Parietal lobe (tissue), 1 donor: ENCODE data around the gene AARS2. TPM values are rescaled to one million over a fixed set of nuclear protein-coding genes. Genes with fewer than 3 reads are reported as not detected.

Experiments used
- total RNA-seq: library from RNA; depleted of rRNA; stranded (reverse); fragments of >200 nt; gene quantifications from one replicate; pipeline ENCODE4 v1.2.3, GENCODE V29; 2014

Gene AARS2
- total RNA-seq = 20.0 TPM

DNA sequence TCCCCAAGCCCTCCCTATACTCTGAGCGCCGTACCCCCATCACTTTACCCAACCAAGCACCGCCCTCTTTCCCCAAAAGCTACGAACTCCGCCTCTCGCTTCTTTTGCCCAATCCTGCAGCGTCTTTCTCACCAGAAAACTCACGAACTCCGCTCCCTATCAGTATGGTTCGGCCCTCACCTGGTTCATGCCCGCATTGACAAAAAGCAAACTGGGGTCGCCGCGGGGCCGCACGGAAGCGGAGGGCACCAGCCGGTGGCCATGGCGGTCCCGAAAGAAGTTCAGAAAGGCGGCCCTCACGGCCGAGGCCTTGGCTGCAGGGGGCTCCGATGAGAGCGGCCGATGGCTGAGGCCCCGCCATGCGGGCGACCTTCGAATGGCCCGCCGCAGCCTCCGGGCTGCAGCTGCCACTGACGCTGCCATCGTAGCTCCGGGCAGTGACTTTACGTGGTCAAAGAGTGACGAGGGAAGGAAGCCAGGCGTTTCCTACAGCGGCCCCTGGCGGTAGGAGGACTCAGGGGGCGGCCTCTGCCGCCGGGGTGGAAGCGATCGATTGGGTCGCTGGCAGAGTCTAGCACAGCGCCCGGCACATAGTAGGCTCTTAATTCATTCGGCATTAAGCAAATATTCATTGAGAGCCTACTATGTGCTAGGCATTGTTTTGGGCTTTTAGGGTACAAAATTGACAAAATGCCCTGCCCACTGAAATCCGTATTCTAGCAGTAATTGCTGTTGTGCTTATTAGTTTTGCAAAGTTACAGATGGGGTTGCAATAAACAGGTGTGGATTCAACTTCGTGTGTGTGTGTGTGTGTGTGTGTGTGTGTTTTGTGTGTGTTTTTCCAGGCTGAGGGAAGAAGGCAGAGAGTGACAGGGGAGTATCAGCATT is at the start of gene AARS2:
Gene AARS2, minus strand, starts transcription at position 447 of the 888 bp plus-strand sequence. Its CDS starts 24 bp downstream, at position 423.

DNA sequence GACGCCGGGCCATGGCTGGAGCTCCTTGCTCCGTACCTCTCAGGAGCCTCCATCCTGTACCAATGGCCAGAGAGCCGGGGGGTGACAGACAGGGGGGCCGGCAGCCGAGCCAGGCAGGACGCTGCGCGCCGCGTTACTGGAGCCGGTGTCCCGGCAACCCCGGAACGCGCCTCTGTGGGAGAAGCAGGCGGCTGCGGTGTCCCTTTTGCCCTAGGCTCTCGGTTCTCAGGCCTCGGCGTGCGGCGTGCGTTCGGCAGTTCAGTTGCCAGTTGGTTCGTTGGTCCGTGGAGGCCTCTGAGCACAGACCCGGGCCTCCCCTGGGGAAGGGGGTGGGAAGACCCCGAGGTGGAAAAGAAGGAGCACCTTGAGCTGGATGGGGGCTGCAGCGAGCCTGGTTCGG is 29.3 kb upstream of the AARS2 start, which contains the start of gene SPATS1:
Gene SPATS1, plus strand, starts transcription at position 162 of the 400 bp plus-strand sequence. CDS start 446 bp downstream, outside the sequence.

DNA sequence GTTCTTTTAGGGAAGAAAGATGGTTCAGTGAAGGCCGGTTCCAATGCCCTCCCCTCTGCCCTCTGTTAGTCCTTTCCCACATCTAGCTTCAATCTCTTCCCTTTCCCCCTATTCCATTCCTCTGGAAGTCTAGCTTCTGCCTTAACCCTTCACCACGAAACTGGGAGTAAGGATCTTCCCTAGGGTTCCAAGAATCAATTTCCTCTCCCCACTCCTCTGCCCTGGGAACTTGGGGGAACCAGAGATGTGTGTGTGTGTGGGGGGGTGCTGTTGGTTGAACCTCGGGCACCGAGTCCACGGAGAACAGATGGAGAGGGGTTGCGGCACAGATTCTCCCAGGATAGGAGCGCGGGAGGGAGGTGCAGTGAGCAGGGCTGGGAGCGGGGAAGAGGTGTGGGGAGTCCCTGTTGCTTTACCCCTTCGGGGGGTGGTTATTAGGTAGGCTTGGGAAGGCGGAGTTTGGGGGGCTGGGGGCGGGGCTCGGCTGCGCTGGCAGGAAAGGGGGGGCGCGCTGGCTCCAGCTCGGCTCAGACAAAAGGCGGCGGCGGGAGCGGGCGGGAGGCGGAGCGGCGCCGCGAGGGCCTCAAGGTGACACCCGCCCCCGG is 43.1 kb downstream of the AARS2 start, which contains the start of gene TMEM151B:
Gene TMEM151B, plus strand, starts transcription at position 530 of the 605 bp plus-strand sequence. CDS start 293 bp downstream, outside the sequence.

DNA sequence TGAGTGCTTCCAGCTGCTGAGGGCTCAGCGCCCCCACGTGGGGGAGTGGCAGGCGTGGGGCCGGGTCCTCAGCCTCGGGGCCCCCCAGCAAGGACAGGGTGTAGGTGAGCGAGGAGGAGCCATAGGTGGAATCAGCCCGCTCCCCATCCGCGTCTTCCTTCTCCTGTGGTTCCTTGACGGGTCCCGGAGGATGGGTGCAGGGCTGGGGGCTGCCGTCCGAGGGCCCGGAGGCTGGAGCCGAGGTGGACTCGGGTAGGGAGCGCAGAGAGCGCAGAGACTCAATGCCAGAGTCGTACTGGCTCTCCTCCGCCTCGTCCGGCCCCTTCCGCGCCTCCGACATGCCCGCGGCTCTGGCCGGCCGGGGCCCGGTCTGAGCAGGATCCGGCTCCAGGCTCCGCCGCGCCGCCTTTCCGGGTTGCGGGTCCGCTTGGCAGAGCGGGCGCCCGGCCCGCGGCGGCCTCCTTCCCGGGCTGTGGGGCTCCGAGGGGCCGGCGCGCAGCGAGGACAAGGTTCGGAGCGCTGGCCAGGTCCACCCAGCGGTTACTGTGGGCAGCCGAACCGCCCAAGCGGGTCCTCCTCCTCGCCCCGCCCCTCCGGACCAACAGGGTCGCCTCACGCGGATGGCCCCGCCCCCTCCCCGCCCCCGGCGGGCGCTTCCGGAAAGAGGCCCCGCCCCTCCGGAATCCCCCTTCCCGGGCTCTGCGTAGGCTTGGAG is 48.0 kb downstream of the AARS2 start, which contains the start of gene NFKBIE:
Gene NFKBIE, minus strand, starts transcription at position 545 of the 715 bp plus-strand sequence. Its CDS starts 205 bp downstream, at position 340.

DNA sequence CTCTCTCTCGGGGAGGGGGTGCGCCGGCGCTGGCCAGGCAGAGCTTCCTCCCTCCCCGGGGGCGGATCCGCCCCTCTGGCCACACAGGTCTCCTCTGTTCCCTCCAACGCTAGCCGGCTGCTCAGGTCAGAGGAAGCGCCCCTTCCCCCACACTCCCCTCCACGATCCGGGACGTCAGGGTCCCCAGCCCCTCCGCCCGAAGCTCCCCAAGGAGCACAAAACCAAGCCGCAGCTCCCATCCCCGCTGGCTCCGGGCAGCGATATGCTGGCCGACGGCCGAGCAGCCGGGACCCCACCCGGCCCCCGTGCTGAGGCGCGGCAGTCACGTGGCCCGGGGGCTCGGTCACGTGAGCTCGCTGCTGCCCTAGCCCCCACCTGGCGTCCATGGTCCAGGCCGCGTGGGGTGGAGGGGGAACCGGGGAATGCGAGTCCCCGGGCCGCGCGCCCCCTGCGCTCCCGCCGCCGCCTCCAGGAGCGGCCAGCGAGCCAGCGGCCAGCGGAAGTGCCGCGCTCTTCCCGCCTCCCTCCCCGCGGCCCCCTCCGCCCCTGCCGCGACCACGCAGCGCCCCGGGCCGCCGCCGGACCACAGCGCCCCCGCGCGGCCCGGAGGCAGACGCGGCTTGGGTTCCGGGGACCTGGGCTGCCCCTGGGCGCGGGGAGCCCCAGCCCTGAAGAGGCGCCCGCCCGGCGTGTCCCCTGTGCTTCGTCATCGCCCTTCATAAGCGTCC is 56.0 kb downstream of the AARS2 start, which contains the start of gene SLC35B2:
Gene SLC35B2, minus strand, starts transcription at position 504 of the 728 bp plus-strand sequence. Its CDS starts 118 bp downstream, at position 386.

Other genes with a start within 250 kb of the AARS2 start
- gene MRPL14, start 185.9 kb downstream of the AARS2 start, total RNA-seq = 30.7 TPM
- 47.6 TPM for gene TMEM63B, start 185.8 kb downstream of the AARS2 start, total RNA-seq
- gene CAPN11, start 154.5 kb downstream of the AARS2 start, total RNA-seq = not detected
- not detected for gene MYMX, start 96.4 kb downstream of the AARS2 start, total RNA-seq
- 10.0 TPM for gene SLC29A1, start 89.8 kb downstream of the AARS2 start, total RNA-seq
- 428 TPM for gene HSP90AB1, start 66.2 kb downstream of the AARS2 start, total RNA-seq
- 31.0 TPM for gene SLC35B2, start 55.8 kb downstream of the AARS2 start, total RNA-seq
- 7.8 TPM for gene NFKBIE, start 47.8 kb downstream of the AARS2 start, total RNA-seq
- 63.2 TPM for gene TMEM151B, start 42.9 kb downstream of the AARS2 start, total RNA-seq
- not detected for gene SPATS1, start 29.3 kb upstream of the AARS2 start, total RNA-seq
- gene CDC5L, start 74.4 kb upstream of the AARS2 start, total RNA-seq = 43.8 TPM